ENCODE results near the gene VWA3A. TPM values are rescaled to one million over a fixed set of nuclear protein-coding genes. Genes with fewer than 3 reads are reported as not detected.

The VWA3A gene
- total RNA-seq, 3 donors from 2014 or later (not counting 1 experiment from before 2014, with no cell fraction given) = 0.28 to 0.39 (median 0.35) TPM

DNA sequence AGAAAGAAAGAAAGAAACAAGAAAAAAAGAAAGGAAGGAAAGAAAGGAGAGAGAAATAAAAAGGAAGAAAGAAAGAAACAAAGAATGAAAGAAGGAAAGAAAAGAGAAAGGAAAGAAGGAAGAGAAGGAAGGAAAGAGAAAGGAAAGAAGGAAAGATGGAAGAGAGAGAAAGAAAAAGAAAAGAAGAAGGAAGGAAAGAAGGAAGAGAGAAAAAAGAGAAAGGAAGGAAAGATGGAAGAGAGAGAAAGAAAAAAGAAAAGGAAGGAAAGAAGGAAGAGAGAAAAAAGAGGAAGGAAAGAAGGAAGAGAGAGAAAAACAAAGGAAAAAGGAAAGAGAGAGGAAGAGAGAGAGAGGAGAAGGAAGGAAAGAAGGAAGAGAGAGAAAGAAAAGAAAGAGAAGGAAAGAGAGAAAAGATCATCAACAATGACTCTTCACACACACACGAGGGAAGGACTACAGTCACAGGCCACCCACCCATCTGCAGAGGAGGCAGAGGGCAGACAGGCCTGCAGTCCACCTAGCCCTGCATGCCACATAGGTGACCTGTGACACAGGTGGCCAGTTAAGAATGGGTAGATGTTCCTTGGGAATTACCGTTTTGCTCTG is 23.9 kb downstream of the VWA3A start:
- 92% methylated on average over 1 of the region's 2 CpGs for WGBS (ENCODE audit: insufficient coverage)
- DNase-seq (no peak), ATAC-seq (no peak)
- H3K4me3 ChIP-seq (ENCODE audit: low read length) = no peak overlapping the region
- H3K36me3 ChIP-seq (ENCODE audit: control insufficient read depth, insufficient read depth, low read length) = no peaks in the 10 kb centered on the region
- Mint-ChIP-seq H3K4me1 (no peaks in the 10 kb centered on the region), H3K27ac (no peak overlapping the region), H3K9me3 (no peaks in the 10 kb centered on the region), H3K4me3 (no peak overlapping the region), H3K27me3 (ENCODE audit: low read depth in 2 of 2) (no peaks in the 10 kb centered on the region), H3K36me3 (no peaks in the 10 kb centered on the region)
- intact Hi-C loops (cut with micrococcal nuclease) = no loop called here
- no peak overlapping the region for H3K27ac ChIP-seq (ENCODE audit: low read length)
- TF ChIP-seq, protein P1, sequence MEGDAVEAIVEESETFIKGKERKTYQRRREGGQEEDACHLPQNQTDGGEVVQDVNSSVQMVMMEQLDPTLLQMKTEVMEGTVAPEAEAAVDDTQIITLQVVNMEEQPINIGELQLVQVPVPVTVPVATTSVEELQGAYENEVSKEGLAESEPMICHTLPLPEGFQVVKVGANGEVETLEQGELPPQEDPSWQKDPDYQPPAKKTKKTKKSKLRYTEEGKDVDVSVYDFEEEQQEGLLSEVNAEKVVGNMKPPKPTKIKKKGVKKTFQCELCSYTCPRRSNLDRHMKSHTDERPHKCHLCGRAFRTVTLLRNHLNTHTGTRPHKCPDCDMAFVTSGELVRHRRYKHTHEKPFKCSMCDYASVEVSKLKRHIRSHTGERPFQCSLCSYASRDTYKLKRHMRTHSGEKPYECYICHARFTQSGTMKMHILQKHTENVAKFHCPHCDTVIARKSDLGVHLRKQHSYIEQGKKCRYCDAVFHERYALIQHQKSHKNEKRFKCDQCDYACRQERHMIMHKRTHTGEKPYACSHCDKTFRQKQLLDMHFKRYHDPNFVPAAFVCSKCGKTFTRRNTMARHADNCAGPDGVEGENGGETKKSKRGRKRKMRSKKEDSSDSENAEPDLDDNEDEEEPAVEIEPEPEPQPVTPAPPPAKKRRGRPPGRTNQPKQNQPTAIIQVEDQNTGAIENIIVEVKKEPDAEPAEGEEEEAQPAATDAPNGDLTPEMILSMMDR (IDR thresholded peaks at IDR 0.05) = no peak
- H3K4me1 ChIP-seq (ENCODE audit: control insufficient read depth, insufficient read depth, low read length) = no peaks in the 10 kb centered on the region
- H3K27me3 ChIP-seq (ENCODE audit: control insufficient read depth, insufficient read depth, low read length) = no peaks in the 10 kb centered on the region
- H3K9me3 ChIP-seq (ENCODE audit: control insufficient read depth, insufficient read depth, low read length) = no peaks in the 10 kb centered on the region

DNA sequence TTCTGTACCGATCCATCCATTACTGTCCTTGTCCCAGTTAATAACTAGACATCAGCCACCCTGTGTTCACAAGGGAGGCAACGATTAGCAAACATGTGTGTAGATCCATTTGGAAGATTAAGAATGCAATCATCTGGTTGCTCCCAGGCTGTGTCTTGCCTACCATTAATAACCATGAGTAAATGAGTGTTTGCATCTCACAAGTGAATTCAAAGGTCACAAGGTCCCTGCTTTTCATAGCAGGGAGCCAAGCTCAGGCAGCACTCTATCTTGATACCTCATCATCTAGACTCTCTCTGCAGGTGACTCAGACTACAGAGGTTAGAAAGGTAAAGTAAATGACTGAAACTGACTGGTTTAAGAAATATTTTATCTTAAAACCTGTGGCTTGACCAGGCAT is 25.3 kb downstream of the VWA3A start:
- TF ChIP-seq, protein P1 (IDR thresholded peaks at IDR 0.05) = no peak
- no peaks in the 10 kb centered on the region for H3K9me3 Mint-ChIP-seq
- ATAC-seq (no peak), DNase-seq (no peak)
- no peaks in the 10 kb centered on the region for H3K36me3 ChIP-seq (ENCODE audit: control insufficient read depth, insufficient read depth, low read length)
- H3K4me3 Mint-ChIP-seq = no peak overlapping the region
- intact Hi-C loops (cut with micrococcal nuclease) = no loop called here
- no peaks in the 10 kb centered on the region for H3K9me3 ChIP-seq (ENCODE audit: control insufficient read depth, insufficient read depth, low read length)
- no peaks in the 10 kb centered on the region for H3K36me3 Mint-ChIP-seq
- 96% methylated on average over 2 of the region's 2 CpGs for WGBS (ENCODE audit: insufficient coverage)
- H3K4me3 ChIP-seq (ENCODE audit: low read length) = no peak overlapping the region
- no peaks in the 10 kb centered on the region for H3K27me3 ChIP-seq (ENCODE audit: control insufficient read depth, insufficient read depth, low read length)
- H3K27me3 Mint-ChIP-seq (ENCODE audit: low read depth in 2 of 2) = peaks cover 0 to 5% of the 10 kb centered on the region in 2 donors
- no peaks in the 10 kb centered on the region for H3K4me1 ChIP-seq (ENCODE audit: control insufficient read depth, insufficient read depth, low read length)
- no peaks in the 10 kb centered on the region for H3K4me1 Mint-ChIP-seq
- H3K27ac ChIP-seq (ENCODE audit: low read length) = no peak overlapping the region
- H3K27ac Mint-ChIP-seq = no peak overlapping the region

DNA sequence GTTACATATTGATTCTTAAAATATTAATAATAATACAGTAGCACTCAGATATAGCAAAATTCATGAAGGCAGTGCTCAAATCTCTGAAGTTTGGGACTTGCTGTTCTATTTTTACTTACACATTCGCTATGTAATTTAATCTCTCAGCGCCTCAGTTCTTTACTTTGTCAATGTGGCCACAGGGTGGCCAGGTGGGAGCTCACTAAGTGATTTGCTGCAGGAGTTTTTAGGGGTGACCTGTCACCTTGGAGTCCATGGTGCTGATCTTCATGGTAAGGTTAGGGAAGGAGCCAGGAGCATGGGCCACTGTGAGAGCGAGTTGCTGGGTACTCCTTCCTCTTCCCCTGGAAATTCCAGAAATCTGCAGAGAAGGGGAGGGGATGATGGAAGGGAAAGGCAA is 28.1 kb downstream of the VWA3A start:
- Mint-ChIP-seq H3K36me3 (no peaks in the 10 kb centered on the region), H3K4me1 (no peaks in the 10 kb centered on the region), H3K27ac (no peak overlapping the region), H3K9me3 (no peaks in the 10 kb centered on the region), H3K4me3 (no peak overlapping the region), H3K27me3 (ENCODE audit: low read depth in 2 of 2) (peaks cover 0 to 7% of the 10 kb centered on the region in 2 donors)
- Histone ChIP-seq H3K9me3 (ENCODE audit: control insufficient read depth, insufficient read depth, low read length) (no peaks in the 10 kb centered on the region), H3K27me3 (ENCODE audit: control insufficient read depth, insufficient read depth, low read length) (no peaks in the 10 kb centered on the region), H3K27ac (ENCODE audit: low read length) (no peak overlapping the region), H3K36me3 (ENCODE audit: control insufficient read depth, insufficient read depth, low read length) (no peaks in the 10 kb centered on the region), H3K4me1 (ENCODE audit: control insufficient read depth, insufficient read depth, low read length) (no peaks in the 10 kb centered on the region), H3K4me3 (ENCODE audit: low read length) (no peak overlapping the region)
- WGBS (ENCODE audit: insufficient coverage) = 83% methylated on average over 3 of the region's 3 CpGs
- ATAC-seq = no peak
- intact Hi-C loops (cut with micrococcal nuclease) = no loop called here
- DNase-seq = no peak
- TF ChIP-seq, protein P1 (IDR thresholded peaks at IDR 0.05) = no peak

DNA sequence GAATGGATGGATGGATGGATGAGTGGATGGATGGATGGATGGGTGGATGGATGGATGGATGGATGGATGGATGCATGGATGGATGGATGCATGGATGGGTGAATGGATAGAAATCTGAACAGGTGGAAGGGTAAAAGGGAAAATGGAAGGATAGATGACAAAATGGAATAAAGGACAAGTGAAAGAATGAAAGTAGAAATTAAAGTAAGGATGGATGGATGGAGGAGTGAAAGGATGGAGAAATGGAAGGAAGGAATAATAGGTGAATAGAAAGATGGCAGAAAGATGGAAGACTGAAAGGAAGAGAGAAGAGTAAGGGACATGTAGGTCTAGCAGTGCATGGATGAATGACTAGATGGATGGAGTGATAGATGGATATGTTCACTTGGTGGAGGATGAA is 29.9 kb downstream of the VWA3A start:
- no peaks in the 10 kb centered on the region for H3K4me1 Mint-ChIP-seq

More for the DNA sequence above, 29.9 kb downstream of the VWA3A start:
- TF ChIP-seq, protein P1 (IDR thresholded peaks at IDR 0.05) = no peak
- Mint-ChIP-seq H3K36me3 (no peaks in the 10 kb centered on the region), H3K9me3 (no peaks in the 10 kb centered on the region), H3K27ac (no peak overlapping the region), H3K4me3 (no peak overlapping the region), H3K27me3 (ENCODE audit: low read depth in 2 of 2) (peaks cover 0 to 7% of the 10 kb centered on the region in 2 donors)
- Histone ChIP-seq H3K4me3 (ENCODE audit: low read length) (no peak overlapping the region), H3K36me3 (ENCODE audit: control insufficient read depth, insufficient read depth, low read length) (no peaks in the 10 kb centered on the region), H3K9me3 (ENCODE audit: control insufficient read depth, insufficient read depth, low read length) (no peaks in the 10 kb centered on the region), H3K27ac (ENCODE audit: low read length) (no peak overlapping the region), H3K27me3 (ENCODE audit: control insufficient read depth, insufficient read depth, low read length) (no peaks in the 10 kb centered on the region), H3K4me1 (ENCODE audit: control insufficient read depth, insufficient read depth, low read length) (no peaks in the 10 kb centered on the region)
- no peak for DNase-seq
- no peak for ATAC-seq
- intact Hi-C loops (cut with micrococcal nuclease) = no loop called here

Data from natural killer cell (primary cell).